ENCODE measurements around the gene DMD. TPM values are rescaled to one million over a fixed set of nuclear protein-coding genes. Genes with fewer than 3 reads are reported as not detected.
"Not testable (repeated sequence)": the region's sequence is repeated elsewhere in the genome, so short reads cannot be mapped to it uniquely, and the experiment has no call there.

DMD gene
- total RNA-seq: 2.4 TPM

DNA sequence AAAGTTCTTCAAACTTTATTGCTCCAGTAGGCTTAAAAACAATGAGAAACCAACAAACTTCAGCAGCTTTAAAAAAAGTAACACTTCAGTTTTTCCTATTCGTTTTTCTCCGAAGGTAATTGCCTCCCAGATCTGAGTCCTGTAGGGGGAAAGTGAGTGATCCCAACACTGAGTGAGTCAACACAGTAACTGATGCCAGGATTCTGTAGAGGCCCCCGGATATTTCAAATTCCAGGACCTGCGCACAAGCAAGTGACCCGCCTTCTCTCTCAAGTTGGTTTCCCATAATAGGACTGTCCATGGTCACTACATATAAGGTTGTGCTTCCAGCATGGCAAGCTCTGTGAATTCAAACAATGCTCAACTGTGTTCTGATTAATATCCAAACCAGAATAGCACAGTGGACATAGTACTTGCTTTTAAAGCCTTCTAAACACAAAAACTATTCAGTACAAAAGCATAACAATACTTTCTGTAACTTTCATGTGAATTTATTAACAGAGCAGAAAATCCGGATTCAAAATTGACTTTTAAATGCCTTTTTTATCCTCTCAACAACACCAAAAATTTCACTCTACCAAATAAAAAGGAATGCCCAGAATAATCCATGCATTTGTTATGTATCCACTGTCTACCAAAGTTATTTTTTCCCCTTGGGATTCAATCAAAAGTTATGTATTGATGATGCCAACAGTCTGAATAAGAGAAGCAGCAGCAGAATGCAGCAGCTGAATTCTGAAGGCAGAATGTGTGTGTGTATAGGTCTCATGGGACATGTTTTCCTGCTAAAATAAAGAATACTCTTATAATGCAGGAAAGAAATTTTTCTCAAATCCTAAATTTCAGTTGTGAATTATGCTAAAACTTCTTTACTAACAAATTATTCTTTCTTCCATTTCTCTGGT is at the start of gene DMD:
Gene DMD, minus strand, starts transcription at position 194 of the 905 bp plus-strand sequence. CDS start 237 bp downstream, outside the sequence.
- no peaks in the 10 kb centered on the region for H3K4me1 ChIP-seq (ENCODE audit: insufficient read depth, low read length)
- no peaks in the 10 kb centered on the region for H3K9me3 ChIP-seq (ENCODE audit: low read depth, low read length)
- H3K4me3 ChIP-seq (ENCODE audit: low read length): no peak within 1 kb of the TSS
- H3K27me3 ChIP-seq (ENCODE audit: insufficient read depth, low read length): no peaks in the 10 kb centered on the region

DNA sequence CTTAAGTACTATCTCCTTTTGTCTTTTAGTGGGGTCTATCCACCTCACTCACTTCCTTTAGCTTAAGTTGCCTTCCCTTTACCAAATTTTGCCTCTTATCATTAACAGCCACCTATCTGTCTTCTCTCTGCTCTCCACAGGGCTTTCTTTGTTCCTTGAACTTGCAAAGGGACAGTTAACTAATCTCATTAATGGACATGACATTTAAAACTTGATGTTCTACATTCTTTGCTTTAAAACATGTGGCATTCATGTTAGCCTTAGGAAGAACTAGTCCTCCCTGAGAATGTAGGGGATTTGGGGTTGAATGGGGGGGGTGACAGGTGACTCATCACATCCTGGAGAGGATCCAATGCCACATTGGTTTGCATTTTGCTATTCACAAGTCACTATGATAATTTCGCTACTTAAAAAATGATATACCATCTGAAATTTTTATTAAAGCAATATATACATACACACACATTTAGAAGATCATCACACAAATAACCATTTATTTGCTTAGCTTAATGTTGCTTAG is 41.0 kb upstream of the DMD start:
- Histone ChIP-seq H3K4me3 (ENCODE audit: low read length) (no peak overlapping the region), H3K9me3 (ENCODE audit: low read depth, low read length) (no peaks in the 10 kb centered on the region), H3K4me1 (ENCODE audit: insufficient read depth, low read length) (no peaks in the 10 kb centered on the region), H3K27me3 (ENCODE audit: insufficient read depth, low read length) (no peaks in the 10 kb centered on the region)

DNA sequence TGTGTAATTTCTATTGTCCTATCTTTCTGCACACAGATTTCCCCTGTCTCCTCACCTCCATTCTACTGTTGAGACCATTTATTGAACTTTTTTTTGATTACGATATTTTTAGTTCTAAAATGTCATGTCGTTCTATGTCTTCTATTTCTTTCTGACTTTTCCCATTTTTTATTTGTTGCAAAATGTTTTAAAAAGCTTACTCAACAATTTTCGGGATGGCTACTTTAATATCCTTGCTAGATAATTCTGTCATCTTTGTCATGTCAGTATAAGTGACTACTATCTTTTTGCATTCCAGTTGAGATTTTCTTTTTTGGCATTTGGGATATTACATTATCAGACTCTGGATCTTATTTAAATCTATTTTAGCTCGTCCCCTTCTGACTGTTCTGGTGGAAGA is 7.5 kb upstream of the DMD start:
- no peak overlapping the region for H3K4me3 ChIP-seq (ENCODE audit: low read length)
- no peaks in the 10 kb centered on the region for H3K27me3 ChIP-seq (ENCODE audit: insufficient read depth, low read length)
- H3K4me1 ChIP-seq (ENCODE audit: insufficient read depth, low read length): no peaks in the 10 kb centered on the region
- no peaks in the 10 kb centered on the region for H3K9me3 ChIP-seq (ENCODE audit: low read depth, low read length)

DNA sequence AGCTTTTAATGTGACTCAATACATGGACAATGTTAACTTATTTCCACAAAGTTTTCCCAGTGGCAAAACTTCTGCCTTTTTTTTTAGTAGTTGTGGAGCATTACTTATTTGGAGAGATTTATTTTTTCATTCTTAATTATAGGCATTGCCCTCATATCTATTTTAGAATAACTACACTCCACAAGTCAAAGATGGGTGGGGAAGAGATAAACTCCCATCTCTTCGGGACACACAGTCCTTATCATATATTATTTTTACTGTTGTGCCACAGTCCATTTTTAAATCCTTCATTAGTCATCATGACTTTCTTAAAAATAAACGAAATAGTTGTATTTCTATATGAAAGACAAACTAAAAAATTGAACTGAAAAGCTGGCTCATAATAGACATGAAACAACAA is 1.2 kb downstream of the DMD start:
- no peaks in the 10 kb centered on the region for H3K9me3 ChIP-seq (ENCODE audit: low read depth, low read length)
- no peaks in the 10 kb centered on the region for H3K27me3 ChIP-seq (ENCODE audit: insufficient read depth, low read length)
- no peaks in the 10 kb centered on the region for H3K4me1 ChIP-seq (ENCODE audit: insufficient read depth, low read length)
- H3K4me3 ChIP-seq (ENCODE audit: low read length): no peak overlapping the region

DNA sequence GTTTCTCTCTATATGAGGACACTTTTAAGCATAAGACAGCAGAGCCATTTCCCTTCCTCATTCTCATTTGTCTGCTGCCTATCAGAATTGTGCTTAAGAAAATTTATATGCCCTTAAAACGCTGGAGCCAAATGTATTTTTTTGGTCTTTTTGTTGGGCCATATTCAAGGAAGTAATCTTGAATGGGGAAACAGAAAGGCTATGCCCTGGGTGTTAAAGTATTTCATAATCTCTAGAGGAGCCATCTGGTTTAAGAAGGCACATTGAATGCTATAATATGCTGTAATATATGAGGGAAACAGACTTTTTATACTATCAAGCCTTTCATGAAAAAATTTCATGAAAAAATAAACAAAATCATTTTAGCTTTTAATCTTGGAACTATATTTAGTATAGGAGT is 4.3 kb downstream of the DMD start:
- Histone ChIP-seq H3K4me1 (ENCODE audit: insufficient read depth, low read length) (no peaks in the 10 kb centered on the region), H3K4me3 (ENCODE audit: low read length) (no peak overlapping the region), H3K9me3 (ENCODE audit: low read depth, low read length) (no peaks in the 10 kb centered on the region), H3K27me3 (ENCODE audit: insufficient read depth, low read length) (no peaks in the 10 kb centered on the region)

DNA sequence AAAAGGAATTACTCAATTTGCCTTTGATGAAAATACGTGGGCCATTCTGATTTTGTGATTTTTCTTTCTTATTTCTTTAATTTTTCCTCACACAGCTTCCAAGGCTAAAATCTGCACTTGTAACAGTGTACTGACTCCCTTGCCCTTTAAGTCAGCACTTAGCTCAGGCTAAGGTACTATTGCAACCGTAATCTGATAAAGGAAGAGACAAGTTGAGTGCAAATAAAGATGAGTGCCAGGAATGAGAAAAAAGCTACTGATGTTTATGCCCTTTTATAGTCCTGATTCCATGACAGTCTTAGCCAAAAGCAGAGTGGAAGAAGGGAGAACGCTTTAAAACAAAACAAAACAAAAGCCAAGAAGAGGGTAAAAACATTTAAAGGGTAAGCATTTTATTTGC is 6.0 kb downstream of the DMD start:
- Histone ChIP-seq H3K27me3 (ENCODE audit: insufficient read depth, low read length) (no peaks in the 10 kb centered on the region), H3K4me3 (ENCODE audit: low read length) (no peak overlapping the region), H3K4me1 (ENCODE audit: insufficient read depth, low read length) (no peaks in the 10 kb centered on the region), H3K9me3 (ENCODE audit: low read depth, low read length) (no peaks in the 10 kb centered on the region)

DNA sequence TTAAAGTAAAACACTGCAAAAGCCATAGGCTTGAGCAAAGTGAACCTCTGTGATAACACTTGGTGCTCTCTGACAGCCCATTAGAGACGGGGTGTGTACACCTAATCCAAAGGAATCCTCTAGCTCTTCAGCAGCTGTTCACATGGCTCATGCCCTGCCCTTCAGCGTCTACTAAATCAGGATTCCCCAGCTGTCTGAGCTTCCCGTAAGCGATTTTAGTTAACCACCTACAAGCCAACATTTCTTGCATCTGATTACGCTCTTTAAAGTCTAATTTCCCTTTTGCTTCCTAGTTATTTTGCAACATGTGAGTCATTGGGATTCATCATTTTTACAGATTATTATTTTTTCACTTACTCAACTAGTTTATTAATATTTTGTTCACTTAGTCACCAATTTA is 6.5 kb downstream of the DMD start:
- Histone ChIP-seq H3K4me1 (ENCODE audit: insufficient read depth, low read length) (no peaks in the 10 kb centered on the region), H3K9me3 (ENCODE audit: low read depth, low read length) (no peaks in the 10 kb centered on the region), H3K27me3 (ENCODE audit: insufficient read depth, low read length) (no peaks in the 10 kb centered on the region), H3K4me3 (ENCODE audit: low read length) (no peak overlapping the region)

DNA sequence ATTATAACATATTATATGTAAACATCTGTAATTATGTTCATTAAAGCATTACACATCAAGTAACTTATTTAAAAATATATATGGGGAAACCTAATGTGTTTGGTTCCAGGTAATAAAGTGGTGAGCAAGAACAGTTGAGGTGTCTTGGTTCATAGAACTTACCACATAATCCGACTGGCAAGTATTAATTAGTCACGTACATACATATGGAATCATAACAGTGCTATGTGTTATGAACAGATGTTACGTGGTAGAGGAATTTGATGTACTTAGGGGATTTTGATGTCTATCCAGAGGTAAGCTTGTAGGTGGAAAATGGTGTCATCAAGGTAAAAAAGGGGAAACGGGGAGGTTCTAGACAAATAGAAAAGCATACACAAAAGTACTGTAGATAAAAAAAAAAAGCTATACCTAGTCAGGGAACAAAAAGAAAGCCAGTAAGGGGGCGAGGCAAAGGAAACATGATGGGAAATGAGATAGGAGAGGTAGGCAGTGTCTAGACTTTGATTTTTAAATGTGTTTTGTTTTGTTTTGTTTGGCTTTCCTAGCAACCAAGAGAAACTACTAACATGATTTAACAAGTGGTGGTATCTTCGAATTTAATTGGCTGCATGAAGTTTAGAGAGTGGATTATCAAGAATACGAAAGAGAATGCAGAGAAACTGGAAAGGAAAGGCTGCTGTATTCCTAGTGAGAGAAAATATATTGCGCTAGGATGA is 12.6 kb downstream of the DMD start:
- H3K4me3 ChIP-seq (ENCODE audit: low read length): no peak overlapping the region
- H3K4me1 ChIP-seq (ENCODE audit: insufficient read depth, low read length): no peaks in the 10 kb centered on the region
- H3K27me3 ChIP-seq (ENCODE audit: insufficient read depth, low read length): no peaks in the 10 kb centered on the region
- H3K9me3 ChIP-seq (ENCODE audit: low read depth, low read length): no peaks in the 10 kb centered on the region

DNA sequence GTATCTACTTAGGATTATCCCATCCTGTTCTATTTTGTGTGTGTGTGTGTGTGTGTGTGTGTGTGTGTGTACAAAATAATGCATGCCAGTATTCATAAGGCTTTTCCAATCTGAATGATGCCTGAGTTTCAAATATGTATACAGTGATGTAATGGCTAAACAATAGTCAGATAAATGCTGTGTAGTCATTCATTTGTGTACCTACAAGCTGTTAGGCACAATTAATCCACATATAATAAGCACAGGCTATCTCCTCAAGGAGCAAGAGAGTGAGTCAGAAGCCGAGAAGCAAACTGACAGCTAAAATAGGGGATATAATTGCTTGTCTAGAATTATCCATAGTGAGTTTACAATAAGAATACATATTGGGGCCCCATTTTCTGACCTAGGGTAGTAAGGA is 15.7 kb downstream of the DMD start:
- Histone ChIP-seq H3K4me1 (ENCODE audit: insufficient read depth, low read length) (no peaks in the 10 kb centered on the region), H3K9me3 (ENCODE audit: low read depth, low read length) (no peaks in the 10 kb centered on the region), H3K27me3 (ENCODE audit: insufficient read depth, low read length) (no peaks in the 10 kb centered on the region), H3K4me3 (ENCODE audit: low read length) (no peak overlapping the region)

DNA sequence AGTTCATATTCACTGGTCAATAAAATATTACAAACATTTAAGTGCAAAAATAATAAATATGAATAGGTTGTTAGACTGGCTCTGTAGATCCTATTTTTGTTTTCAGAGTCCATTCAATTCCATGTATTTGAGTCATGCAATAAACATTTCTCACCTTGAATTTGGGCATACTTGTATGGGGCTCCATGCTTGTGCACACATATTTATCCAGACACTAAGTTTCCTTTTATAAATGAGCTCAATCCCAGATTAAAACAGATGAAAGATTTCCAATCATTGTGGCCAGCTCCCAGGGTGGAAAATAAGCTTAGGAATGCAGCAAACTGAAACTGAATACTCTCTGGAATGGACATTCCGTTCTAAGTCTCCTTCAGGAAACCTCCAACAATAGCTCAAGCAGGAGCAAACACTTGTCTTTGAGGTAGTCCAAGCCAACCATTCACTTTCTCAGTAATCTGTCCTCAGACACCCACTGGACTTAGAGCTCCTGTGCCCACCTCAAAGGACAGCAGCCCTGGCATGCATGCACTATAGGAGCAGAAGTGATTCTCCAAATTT is 16.4 kb downstream of the DMD start:
- Histone ChIP-seq H3K4me3 (ENCODE audit: low read length) (no peak overlapping the region), H3K9me3 (ENCODE audit: low read depth, low read length) (no peaks in the 10 kb centered on the region), H3K4me1 (ENCODE audit: insufficient read depth, low read length) (no peaks in the 10 kb centered on the region), H3K27me3 (ENCODE audit: insufficient read depth, low read length) (no peaks in the 10 kb centered on the region)

DNA sequence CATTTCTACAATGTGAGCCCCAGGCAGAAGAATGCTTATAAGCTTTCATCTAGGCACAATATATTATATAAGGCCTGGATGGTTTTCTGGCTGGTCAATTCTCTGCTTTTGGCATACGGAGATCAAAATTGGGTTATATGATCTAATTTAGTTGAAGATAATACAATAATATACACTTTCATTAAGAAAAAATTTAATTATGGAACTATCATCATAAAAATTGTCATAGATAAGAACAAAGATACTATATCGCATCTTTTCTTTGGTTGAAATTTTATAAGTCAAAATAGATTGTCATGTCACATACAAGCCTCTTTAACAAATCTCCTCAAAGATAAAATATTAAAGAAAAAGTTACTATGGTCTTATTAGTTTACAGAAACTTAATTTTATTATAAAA is 17.1 kb downstream of the DMD start:
- Histone ChIP-seq H3K4me1 (ENCODE audit: insufficient read depth, low read length) (no peaks in the 10 kb centered on the region), H3K9me3 (ENCODE audit: low read depth, low read length) (no peaks in the 10 kb centered on the region), H3K4me3 (ENCODE audit: low read length) (no peak overlapping the region), H3K27me3 (ENCODE audit: insufficient read depth, low read length) (no peaks in the 10 kb centered on the region)

DNA sequence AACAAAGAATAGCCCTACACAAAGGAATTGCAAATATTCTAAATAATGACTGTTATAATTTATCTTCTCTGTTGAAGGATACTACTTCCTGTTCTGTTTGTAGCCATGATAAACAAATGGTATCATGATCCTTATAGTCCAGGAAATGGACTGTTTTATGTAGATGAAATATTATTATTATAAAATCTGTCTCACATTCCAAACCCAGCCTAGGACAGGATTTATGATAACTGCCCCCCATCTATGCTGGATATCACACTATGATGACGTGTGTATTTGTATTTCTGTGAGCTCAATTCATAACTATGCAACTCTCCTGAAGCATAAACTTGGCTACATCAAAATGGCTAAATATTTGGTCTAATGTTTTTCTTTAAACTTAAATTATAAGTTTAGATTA is 21.3 kb downstream of the DMD start:
- Histone ChIP-seq H3K9me3 (ENCODE audit: low read depth, low read length) (no peaks in the 10 kb centered on the region), H3K27me3 (ENCODE audit: insufficient read depth, low read length) (no peaks in the 10 kb centered on the region), H3K4me3 (ENCODE audit: low read length) (no peak overlapping the region), H3K4me1 (ENCODE audit: insufficient read depth, low read length) (no peaks in the 10 kb centered on the region)

DNA sequence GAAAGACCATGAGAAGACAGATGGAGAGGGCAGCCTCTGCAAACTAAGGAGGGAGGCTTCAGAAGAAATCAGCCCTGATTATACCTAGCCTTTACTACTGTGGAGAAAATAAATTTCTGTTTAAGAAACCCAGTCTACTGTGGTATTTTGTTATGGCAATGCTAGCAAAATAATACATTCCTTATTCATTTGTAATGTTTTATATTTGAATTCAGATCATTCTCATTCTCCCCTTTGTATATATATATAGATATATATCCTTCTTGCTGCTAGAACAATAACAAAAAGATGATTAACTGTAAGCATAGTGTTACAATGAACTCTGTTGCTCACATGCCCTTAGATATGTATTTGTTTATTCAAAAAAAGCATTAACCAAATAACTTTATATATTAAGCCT is 22.5 kb downstream of the DMD start:
- Histone ChIP-seq H3K9me3 (ENCODE audit: low read depth, low read length) (no peaks in the 10 kb centered on the region), H3K27me3 (ENCODE audit: insufficient read depth, low read length) (no peaks in the 10 kb centered on the region), H3K4me3 (ENCODE audit: low read length) (no peak overlapping the region), H3K4me1 (ENCODE audit: insufficient read depth, low read length) (no peaks in the 10 kb centered on the region)

DNA sequence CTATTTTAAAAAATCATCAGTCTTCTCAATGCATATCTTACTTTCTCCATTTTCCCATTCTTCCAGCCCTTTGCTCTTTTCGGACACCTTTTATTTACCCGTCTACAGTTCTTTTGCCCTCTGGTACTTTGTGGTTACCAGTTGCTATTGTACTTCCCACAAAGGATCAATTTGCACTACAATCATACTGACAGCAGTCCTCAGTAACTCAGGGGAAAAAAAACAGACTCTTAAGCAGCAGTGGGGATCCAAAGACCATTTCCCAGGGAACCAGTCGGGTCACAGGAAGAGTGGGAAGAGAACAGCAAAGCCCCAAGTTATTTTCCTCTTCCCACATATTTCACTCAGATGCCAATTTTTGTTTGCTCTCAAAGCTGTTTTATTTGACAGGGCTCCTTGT is 23.1 kb downstream of the DMD start:
- no peaks in the 10 kb centered on the region for H3K4me1 ChIP-seq (ENCODE audit: insufficient read depth, low read length)
- no peak overlapping the region for H3K4me3 ChIP-seq (ENCODE audit: low read length)
- no peaks in the 10 kb centered on the region for H3K27me3 ChIP-seq (ENCODE audit: insufficient read depth, low read length)
- H3K9me3 ChIP-seq (ENCODE audit: low read depth, low read length): no peaks in the 10 kb centered on the region

DNA sequence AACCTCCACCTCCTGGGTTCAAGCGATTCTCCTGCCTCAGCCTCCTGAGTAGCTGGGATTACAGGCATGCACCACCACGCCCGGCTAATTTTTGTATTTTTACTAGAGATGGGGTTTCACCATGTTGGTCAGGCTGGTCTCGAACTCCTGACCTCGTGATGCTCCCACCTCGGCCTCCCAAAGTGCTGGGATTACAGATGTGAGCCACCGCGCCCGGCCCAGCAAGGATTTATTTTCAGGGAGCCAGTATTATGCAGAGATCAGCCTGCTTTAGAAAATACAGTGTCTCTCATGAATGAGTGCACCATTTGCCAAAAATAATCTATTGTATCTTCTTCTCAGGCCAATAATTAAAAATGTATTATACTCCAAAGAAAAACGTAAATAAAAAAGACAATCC is 26.5 kb downstream of the DMD start:
- not testable (repeated sequence) for H3K9me3 ChIP-seq (ENCODE audit: low read depth, low read length); H3K4me1 ChIP-seq (ENCODE audit: insufficient read depth, low read length); H3K27me3 ChIP-seq (ENCODE audit: insufficient read depth, low read length); H3K4me3 ChIP-seq (ENCODE audit: low read length)

Measured in mononuclear cell (primary cell).